Motor neuron (in vitro differentiated cells): Measurements from ENCODE around the gene ZC3H6. TPM values are rescaled to one million over a fixed set of nuclear protein-coding genes. Genes with fewer than 3 reads are reported as not detected.

Experiments used
- ATAC-seq, 8 experiments: fragments of 200-7000 bp; cut with Tn5 transposase; replicated peaks in 6 of 8; 2 replicates each; pipeline ENCODE4 v1.8.0; 2021; ENCODE audit warnings: mild to moderate bottlenecking in 8 of 8, moderate library complexity in 8 of 8
- H3K27ac ChIP-seq, 2 donors: fragments of 250-450 bp; sonication (Bioruptor Pico); 2 replicates each; pipeline ENCODE4 v1.9.0; 2021; ENCODE audit warnings: antibody characterized with exemption in 2 of 2, mild to moderate bottlenecking in 2 of 2, moderate library complexity in 1 of 2
- H3K4me1 ChIP-seq, 2 donors: fragments of 250-450 bp; sonication (Bioruptor Pico); replicated peaks in 1 of 2; 2 replicates each; pipeline ENCODE4 v1.6.1; 2021; ENCODE audit warnings: antibody characterized with exemption in 2 of 2, mild to moderate bottlenecking in 2 of 2, moderate library complexity in 1 of 2
- H3K4me3 ChIP-seq, 5 donors: fragments of 250-450 bp; sonication (Bioruptor Pico); 2 replicates each; pipeline ENCODE4 v1.9.0; 2021; ENCODE audit warnings: antibody characterized with exemption in 5 of 5, mild to moderate bottlenecking in 5 of 5, moderate library complexity in 4 of 5
- WGBS, 10 experiments: fragments of 450-650 bp; shearing (Covaris generic); methylation state at CpG; one replicate each; pipeline ENCODE4 v1.0.0; 2022; 5-methylcytosine and 5-hydroxymethylcytosine counted together
- in situ Hi-C, 9 experiments: fragments of 400-800 bp; cut with MboI; loops; one replicate each; pipeline ENCODE4 v1.15.0; 2021; ENCODE audit warnings: low sequenced_read_pairs in 9 of 9, low pct_unique_long_range_greater_than_20kb in 2 of 9; ENCODE audit not compliant: unreplicated experiment in 9 of 9
- total RNA-seq, 8 experiments: library from RNA; unstranded; fragments of 300-600 nt; gene quantifications; 2 replicates each; pipeline versions ENCODE4 v1.2.3 to v1.2.4, GENCODE V29; 2022

The ZC3H6 gene
- total RNA-seq, 8 experiments from 2014 or later, result 3.8 to 21.2 (median 12.4) TPM

DNA sequence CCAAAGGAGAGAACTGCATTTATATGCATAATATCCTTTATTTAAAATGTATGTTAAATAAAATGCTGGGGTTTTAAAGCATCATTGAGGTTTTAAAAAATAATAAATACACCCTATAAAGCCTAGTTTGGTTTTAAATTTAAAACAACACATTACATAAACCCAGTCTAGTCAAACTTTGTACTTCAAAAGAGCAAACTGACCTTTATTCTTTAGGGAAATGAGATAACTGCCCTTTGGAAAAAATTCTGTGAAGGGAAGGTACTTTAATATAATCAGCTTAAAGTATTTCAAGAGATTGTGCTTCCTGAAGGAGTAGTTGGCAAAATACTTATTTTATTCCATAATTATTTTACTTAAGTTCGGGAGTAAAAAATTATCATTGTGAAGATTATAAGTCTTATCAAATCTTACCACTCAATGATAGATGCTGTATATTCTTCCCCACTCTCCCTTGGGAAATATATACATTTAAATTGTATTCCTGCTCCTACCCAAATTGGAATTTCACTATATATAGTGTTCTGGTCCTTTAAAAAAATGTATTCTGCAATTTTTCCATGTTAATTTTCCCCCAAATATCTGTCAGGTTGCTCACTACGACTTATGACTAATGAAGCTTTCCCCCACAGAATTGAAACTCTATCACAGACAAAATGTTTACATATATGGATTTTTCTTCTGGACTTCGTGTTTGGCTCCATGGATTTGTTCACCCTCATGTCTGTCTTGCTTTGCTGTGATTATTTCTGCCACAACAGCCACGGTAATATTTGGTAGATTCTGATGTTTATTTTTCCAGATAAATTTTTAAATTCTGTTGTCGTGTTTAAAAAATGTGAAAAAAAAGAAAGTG is 42.1 kb downstream of the ZC3H6 start:
- 51 to 98% (median 87%) methylated on average over 3 to 5 of the region's 5 CpGs for WGBS, 10 experiments
- no peak overlapping the region for H3K4me3 ChIP-seq
- no peak for ATAC-seq
- H3K27ac ChIP-seq, result no peak overlapping the region
- in situ Hi-C loops, result no loop called here
- H3K4me1 ChIP-seq, result no peaks in the 10 kb centered on the region

DNA sequence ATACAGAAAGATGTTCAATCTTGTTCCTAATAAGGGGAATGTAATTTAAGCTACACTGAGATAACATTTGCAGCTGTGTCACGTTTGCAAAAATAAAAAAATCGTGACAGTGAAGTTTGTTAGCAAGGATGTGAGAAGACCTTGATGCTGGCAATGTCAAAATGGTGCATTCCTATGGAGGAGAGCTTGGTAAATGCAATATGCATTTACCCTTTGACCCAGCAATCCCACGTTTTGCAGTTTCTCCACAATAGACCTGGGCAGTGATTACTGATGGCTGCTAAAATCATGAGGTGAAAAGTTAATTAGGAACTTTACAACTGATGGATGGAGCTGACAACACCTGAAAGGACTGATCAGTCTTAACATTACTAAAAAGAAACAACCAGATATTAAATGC is 43.1 kb downstream of the ZC3H6 start:
- no peak for ATAC-seq
- H3K4me3 ChIP-seq, result no peak overlapping the region
- WGBS, 10 experiments, result 30 to 94% (median 69%) methylated on average over 2 to 3 of the region's 3 CpGs
- no peaks in the 10 kb centered on the region for H3K4me1 ChIP-seq
- in situ Hi-C loops, result no loop called here
- no peak overlapping the region for H3K27ac ChIP-seq

DNA sequence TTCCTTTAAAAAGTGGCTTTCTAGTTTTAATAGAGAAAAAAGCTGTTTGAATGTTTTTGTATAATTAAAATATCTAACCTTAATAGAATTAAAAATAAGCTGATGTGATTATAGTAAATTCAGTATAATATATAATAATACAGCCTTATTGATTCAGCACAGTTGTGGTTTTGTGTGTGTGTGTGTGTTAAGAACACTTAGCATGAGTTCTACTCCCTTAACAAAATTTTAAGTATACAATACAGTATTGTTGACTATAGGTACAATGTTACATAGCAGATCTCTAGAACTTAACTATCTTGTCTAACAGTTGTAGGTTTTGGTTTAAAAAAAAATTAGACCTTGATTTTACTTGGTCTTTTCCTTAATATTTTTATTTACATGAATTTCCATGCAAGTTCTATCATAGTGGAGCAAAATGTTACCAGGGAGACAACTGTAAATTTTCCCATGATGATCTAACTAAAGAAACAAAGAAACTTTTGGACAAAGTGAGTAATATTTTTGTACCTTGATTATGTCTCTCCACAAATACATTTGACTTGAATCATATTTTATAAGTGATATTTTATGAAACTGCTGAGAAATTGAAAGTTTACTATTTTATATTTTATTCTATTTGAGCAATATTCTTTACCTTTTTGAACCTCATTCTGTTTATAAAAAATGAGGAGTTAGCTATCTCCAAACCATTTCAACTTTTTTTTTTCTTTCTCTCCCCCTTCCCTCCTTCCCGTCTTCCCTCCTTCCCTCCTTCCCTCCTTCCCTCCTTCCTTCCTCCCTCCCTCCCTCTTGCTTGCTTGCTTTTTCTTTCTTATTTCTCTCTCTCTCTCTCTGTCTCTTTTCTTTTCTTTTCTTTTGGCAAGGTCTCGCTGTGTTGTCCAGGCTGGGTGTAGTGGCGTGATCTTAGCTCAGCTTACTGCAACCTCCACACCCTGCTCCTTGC is 46.3 kb downstream of the ZC3H6 start:
- Histone ChIP-seq H3K4me3 (no peak overlapping the region), H3K4me1 (no peaks in the 10 kb centered on the region), H3K27ac (no peak overlapping the region)
- in situ Hi-C loops, result no loop called here
- no peak for ATAC-seq
- 71 to 100% methylated on average over 1 of the region's 3 CpGs; no CpG with 5 or more reads in 8 of the 10 experiments for WGBS, 10 experiments

DNA sequence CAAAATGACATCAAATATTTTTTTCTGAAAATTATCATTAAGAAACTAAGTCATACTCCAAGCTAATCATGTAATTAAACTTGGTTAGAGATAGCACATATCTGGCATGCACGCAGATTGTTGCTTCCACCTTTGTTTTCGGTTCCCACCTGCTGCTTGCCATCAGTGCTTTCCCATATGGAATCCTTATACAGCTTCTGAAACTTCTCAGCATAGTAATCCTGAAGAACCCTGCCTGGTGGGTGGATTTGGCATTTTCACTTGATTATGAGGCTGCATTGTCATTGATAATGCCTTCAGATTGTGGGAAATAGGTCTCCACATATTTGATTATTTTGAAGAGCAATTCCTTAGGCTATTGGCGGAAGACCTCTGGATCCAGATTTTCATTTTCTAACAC is 47.5 kb downstream of the ZC3H6 start:
- in situ Hi-C loops, result no loop called here
- no peak for ATAC-seq
- Histone ChIP-seq H3K4me1 (no peaks in the 10 kb centered on the region), H3K4me3 (no peak overlapping the region), H3K27ac (no peak overlapping the region)
- whole genome bisulfite sequencing, 10 experiments, result 80 to 100% (median 94%) methylated on average over 1 to 3 of the region's 3 CpGs; no CpG with 5 or more reads in 2 of the 10 experiments

DNA sequence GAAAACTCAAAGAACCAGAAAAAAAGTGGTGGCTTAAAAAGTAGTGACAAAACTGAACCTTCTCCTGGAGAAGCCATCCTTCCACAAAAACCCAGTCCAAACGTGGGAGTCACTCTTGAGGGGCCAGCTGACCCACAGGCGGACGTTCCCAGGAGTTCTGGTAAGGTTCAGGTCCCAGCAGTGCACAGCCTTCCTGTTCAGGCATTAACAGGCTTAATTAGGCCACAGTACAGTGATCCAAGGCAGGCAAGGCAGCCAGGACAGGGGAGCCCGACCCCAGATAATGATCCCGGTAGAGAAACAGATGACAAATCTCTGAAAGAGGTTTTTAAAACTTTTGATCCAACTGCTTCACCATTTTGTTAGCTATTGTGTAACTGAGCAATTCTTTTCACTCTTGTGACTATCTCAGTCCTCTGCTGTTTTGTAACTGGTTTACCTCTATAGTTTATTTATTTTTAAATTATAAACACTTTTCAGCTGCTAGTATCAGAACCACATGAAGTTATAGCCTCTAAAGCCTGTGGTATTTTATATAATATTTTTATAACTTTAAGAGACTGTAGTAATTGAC is 56.8 kb downstream of the ZC3H6 start:
- H3K4me3 ChIP-seq, result no peak overlapping the region
- no peak for ATAC-seq
- WGBS, 10 experiments, result 0 to 100% (median 80%) methylated on average over 1 to 5 of the region's 5 CpGs; no CpG with 5 or more reads in 1 of the 10 experiments
- in situ Hi-C loops, result no loop called here
- H3K27ac ChIP-seq, result no peak overlapping the region
- no peaks in the 10 kb centered on the region for H3K4me1 ChIP-seq

DNA sequence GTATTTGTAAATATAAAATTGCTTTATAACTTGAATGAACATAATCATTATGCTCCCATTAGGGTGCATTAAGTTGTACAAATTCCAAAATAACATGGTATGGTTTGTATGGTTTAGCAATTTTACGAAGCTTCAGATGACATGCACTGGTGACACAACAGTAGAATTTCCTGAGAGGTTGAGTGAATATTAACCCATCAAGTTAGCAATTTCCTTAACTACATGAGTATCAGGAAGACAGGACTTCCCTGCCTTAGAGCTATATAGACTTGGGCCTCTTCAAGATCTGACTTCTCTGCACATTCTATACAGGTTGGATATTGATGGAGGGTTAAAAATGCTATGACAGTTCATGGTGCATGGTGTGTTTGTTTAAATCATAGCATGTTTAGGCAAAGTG is 60.2 kb downstream of the ZC3H6 start:
- no peak overlapping the region for H3K27ac ChIP-seq
- no peaks in the 10 kb centered on the region for H3K4me1 ChIP-seq
- in situ Hi-C loops, result no loop called here
- H3K4me3 ChIP-seq, result no peak overlapping the region
- 25 to 100% (median 83%) methylated on average over 1 of the region's 1 CpG; no CpG with 5 or more reads in 4 of the 10 experiments for WGBS, 10 experiments
- ATAC-seq, result no peak

DNA sequence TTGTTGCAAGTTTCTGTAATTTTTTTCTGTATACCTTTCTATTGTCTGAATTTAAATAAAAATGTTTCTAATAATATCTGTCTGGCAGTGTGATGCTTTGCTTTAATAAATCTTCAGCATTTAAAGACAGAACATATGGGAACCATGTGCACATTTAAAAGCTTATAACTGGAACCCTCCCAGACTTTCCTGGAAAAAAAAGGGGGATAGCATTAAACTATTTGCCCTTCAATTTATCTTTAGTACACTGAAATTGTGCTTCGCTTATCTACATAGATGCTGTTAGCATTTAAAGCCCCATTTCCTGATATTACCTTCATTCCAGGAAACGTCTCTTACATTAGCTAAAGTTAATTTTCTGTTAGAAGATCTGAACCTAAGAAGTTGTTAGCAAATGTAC is 64.6 kb downstream of the ZC3H6 start:
- Histone ChIP-seq H3K4me3 (no peak overlapping the region), H3K27ac (no peak overlapping the region), H3K4me1 (no peaks in the 10 kb centered on the region)
- ATAC-seq, result peak in 2 of 8 experiments; percentile 5 to 16
- in situ Hi-C loops, result no loop called here
- WGBS, 10 experiments, result 0 to 100% (median 77%) methylated on average over 1 to 2 of the region's 2 CpGs; no CpG with 5 or more reads in 2 of the 10 experiments

DNA sequence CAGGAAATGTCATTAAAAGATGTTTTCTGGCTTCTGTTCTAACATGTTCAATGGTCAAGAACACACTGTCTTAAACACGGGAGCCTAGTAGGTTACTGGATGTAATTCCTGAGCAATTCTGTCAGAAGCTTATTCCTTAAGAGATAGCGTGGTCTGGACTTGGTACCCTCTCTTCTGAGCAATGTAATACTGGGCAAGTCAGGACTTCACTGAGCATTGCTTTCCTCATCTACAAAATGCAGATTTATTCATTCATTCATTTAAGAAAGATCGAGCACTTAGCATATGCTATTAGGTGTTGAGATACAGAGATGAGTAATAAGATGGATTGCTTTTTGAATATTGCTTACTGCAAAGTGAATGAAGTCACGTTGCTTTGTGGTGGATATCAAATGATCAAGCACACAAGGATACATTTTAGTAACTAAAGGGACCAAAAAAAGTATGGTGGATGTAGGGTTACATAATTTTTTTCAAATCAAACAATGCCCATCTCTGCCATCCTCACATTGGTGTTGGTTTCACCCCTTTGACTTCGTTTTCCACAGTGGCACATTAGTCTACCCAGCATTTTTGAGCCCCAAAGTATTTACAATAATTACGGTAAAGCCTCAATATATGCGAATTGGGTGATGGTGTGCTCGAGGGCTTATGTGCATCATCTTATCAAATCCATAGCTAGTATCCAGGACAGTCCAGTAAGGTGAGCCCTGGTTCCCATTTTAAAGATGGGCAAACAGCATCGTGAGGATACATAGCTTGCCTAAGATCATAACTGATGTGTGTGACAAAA is 65.3 kb downstream of the ZC3H6 start:
- no peak overlapping the region for H3K4me3 ChIP-seq
- ATAC-seq, result peak; percentile 30 to 97 (median 86)
- H3K4me1 ChIP-seq, result no peaks in the 10 kb centered on the region
- in situ Hi-C loops, result no loop called here
- H3K27ac ChIP-seq, result no peak overlapping the region
- 33 to 89% (median 78%) methylated on average over 2 to 8 of the region's 9 CpGs; no CpG with 5 or more reads in 1 of the 10 experiments for WGBS, 10 experiments

DNA sequence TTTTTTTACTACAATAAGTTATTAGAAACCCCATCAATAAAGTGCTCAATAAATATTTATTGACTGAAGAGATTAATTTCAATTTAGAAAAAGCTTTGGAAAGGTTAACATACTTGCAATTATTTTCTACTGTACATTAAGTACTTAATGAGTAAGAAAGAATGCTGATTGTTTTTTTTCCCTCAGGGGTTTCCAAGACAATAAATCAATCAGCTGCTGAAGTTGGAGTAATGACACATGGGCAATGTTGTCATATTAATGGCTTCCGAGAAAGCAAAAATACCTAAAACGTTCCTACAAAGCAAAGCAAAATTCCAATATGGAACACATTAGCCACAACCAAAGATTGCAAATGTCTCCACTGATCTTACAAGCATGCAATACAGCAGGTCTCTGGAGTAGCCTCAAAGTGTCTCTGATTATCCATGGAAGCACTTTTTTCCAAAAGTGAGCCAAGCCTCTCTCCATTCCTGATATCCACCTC is 66.7 kb downstream of the ZC3H6 start:
- Histone ChIP-seq H3K27ac (no peak overlapping the region), H3K4me1 (no peaks in the 10 kb centered on the region), H3K4me3 (no peak overlapping the region)
- WGBS, 10 experiments, result 17 to 100% (median 95%) methylated on average over 1 to 2 of the region's 2 CpGs; no CpG with 5 or more reads in 2 of the 10 experiments
- no peak for ATAC-seq
- in situ Hi-C loops, result no loop called here

DNA sequence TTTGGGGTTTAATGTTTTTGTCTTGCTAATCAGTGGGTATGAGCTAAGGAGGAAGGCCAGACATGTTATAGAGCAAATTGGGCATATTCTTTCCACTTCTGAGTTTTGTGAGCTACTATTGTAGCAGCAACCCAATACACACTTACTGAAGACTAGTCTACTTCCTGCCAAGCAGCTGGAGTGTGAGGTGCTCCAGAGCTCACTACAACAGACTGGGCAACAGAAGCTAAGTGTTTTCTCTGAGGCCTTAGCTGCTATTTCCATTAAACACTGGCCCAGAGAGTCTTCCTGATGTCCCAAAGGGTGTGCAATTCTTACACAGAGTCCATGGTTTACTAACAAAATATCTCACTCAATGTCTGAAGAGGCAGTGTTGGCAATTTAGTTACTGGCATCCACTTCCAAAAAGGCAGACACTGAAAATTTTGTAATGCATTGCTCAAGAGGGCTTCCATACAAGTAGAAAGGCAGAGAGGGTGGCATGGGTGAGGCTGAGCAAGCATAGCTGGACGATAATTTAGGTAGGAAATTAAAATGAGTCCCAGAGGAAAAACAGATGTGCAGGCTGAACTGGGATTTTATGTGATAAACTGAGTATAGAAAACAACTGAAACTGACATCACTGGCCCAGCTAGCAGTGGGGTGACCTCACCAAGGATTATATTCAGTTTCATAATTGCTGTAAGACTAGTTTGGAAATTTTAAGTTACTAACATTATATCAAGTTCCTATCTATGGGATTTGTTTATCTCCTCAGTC is 68.6 kb downstream of the ZC3H6 start:
- H3K4me1 ChIP-seq, result no peaks in the 10 kb centered on the region
- H3K27ac ChIP-seq, result no peak overlapping the region
- ATAC-seq, result peak in 1 of 8 experiments; percentile 20
- H3K4me3 ChIP-seq, result no peak overlapping the region
- in situ Hi-C loops, result no loop called here
- 0 to 80% (median 25%) methylated on average over 1 of the region's 1 CpG; no CpG with 5 or more reads in 4 of the 10 experiments for WGBS, 10 experiments

DNA sequence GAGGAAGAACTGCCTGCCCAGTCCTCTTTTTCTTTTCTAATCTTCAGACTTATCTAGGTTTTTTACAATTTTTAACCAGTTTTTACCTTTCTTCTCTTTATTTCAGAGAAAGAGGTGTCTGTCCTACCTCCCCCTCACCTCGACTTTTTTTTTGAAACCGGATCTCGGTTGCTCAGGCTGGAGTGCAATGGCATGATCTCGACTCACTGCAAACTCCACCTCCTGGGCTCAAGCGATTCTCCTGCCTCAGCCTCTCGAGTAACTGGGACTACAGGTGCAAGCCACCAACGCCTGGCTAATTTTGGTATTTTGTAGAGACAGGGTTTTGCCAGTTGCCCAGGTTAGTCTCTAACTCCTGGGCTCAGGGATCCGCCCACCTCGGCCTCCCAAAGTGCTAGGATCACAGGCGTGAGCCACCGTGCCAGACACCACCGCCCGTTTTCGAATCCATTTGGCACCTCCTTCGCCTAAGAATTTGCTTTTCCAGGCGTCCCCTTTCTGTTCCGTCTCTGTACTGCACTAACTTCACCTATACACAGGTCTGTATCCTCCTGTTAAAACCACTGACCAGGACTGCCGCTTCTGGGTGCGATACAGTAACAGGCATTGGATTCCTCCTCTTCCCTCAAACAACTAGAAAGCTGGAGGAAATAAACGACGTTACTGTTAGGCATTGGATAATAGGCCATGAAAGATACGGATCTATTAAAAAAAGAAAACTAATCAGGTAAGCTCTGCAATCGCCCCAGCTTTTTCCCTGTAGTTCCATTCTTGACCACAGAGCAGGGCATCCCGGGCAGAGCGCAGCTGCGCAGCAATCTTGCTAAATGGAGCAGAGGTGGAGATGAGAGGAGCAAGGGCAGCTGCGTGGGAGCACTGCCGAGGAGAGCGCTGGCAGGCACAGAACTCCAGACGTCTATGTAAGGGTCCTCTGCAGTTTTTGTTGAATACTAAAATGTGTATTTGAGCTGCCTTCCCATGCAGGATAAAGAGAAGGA is 69.9 kb downstream of the ZC3H6 start:
- no peak overlapping the region for H3K27ac ChIP-seq
- no peak for ATAC-seq
- no peaks in the 10 kb centered on the region for H3K4me1 ChIP-seq
- WGBS, 10 experiments, result 63 to 93% (median 86%) methylated on average over 2 to 23 of the region's 30 CpGs; no CpG with 5 or more reads in 1 of the 10 experiments
- no peak overlapping the region for H3K4me3 ChIP-seq
- in situ Hi-C loops, result no loop called here
